ENCODE results near the gene B3GNT9.
A peak's percentile ranks its signal among the peaks of the same experiment; 100 is the strongest.

The B3GNT9 gene

DNA sequence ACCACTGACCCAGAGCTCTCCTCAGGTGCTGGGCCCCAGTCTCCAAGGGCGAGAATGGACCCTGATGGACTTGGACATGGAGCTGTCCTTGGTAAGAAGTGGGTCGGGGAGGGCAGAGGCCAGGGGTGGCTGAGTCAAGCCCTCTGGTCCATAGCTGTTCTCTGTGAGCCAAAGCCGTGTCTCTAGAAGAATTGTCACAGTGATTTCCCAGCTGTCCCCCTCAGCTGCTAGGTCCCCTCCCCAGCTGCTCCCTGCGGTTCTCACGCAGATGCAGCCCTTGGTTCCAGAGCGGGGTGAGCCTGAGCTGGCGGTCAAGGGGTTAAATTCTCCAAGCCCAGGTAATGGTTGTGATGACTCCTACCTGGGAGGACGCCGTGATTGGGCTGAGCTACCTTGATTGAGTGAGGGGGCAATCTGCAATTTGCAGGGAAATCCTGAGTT lies 18.2 kb upstream of the B3GNT9 start:
- peak overlapping the region; percentile 99 for H3K4me2 ChIP-seq (ENCODE audit: low read depth, low read length, poor library complexity, severe bottlenecking)
- H2AFZ ChIP-seq (ENCODE audit: low read length) = no peak overlapping the region
- no peaks in the 10 kb centered on the region for H3K36me3 ChIP-seq (ENCODE audit: insufficient read depth, low read length)
- peak overlapping the region; percentile 82 for H3K4me3 ChIP-seq (ENCODE audit: low read length, poor library complexity, severe bottlenecking)
- H3K4me1 ChIP-seq (ENCODE audit: insufficient read depth, low read length, poor library complexity, severe bottlenecking) = peaks cover 23% of the 10 kb centered on the region
- H3K79me2 ChIP-seq (ENCODE audit: insufficient read depth, low read length) = no peaks in the 10 kb centered on the region
- no peaks in the 10 kb centered on the region for H3K9me3 ChIP-seq (ENCODE audit: insufficient read depth, low read depth, low read length)
- no peaks in the 10 kb centered on the region for H3K27me3 ChIP-seq (ENCODE audit: insufficient read depth, low read length, poor library complexity, severe bottlenecking)
- TF ChIP-seq, protein P1, sequence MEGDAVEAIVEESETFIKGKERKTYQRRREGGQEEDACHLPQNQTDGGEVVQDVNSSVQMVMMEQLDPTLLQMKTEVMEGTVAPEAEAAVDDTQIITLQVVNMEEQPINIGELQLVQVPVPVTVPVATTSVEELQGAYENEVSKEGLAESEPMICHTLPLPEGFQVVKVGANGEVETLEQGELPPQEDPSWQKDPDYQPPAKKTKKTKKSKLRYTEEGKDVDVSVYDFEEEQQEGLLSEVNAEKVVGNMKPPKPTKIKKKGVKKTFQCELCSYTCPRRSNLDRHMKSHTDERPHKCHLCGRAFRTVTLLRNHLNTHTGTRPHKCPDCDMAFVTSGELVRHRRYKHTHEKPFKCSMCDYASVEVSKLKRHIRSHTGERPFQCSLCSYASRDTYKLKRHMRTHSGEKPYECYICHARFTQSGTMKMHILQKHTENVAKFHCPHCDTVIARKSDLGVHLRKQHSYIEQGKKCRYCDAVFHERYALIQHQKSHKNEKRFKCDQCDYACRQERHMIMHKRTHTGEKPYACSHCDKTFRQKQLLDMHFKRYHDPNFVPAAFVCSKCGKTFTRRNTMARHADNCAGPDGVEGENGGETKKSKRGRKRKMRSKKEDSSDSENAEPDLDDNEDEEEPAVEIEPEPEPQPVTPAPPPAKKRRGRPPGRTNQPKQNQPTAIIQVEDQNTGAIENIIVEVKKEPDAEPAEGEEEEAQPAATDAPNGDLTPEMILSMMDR (conservative IDR thresholded peaks at IDR 0.05; ENCODE audit: low read length) = no peak
- no peak for TF ChIP-seq EZH2phosphoT487 (IDR thresholded peaks at IDR 0.05; ENCODE audit: borderline replicate concordance)
- H3F3A ChIP-seq (ENCODE audit: low read depth) = no peaks in the 10 kb centered on the region
- no peaks in the 10 kb centered on the region for H4K20me1 ChIP-seq (ENCODE audit: insufficient read depth, low read length, poor library complexity, severe bottlenecking)
- H3K9me2 ChIP-seq (replicated peaks; ENCODE audit: low read depth, low read length) = no peaks in the 10 kb centered on the region
- peak overlapping the region; percentile 76 for H3K9ac ChIP-seq (ENCODE audit: low read depth, low read length, poor library complexity, severe bottlenecking)

DNA sequence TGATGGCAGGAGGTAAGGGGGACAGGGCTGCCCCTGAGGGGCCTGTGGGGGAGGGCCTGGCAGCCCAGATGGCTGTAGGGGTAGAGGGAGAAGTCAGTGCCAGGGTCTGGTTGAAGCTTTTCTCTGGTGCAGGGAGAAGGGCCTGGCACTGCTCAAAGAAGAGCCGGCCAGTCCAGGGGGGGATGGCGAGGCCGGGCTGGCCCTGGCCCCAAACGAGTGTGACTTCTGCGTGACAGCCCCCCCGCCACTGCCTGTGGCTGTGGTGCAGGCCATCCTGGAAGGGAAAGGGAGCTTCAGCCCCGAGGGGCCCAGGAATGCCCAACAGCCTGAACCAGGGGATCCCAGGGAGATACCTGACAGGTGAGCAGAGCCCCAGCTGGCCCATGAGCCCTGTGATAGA lies 16.8 kb upstream of the B3GNT9 start:
- Histone ChIP-seq H3K4me3 (ENCODE audit: low read length, poor library complexity, severe bottlenecking) (no peak overlapping the region), H4K20me1 (ENCODE audit: insufficient read depth, low read length, poor library complexity, severe bottlenecking) (no peaks in the 10 kb centered on the region), H3K9me2 (replicated peaks; ENCODE audit: low read depth, low read length) (no peaks in the 10 kb centered on the region), H3K4me2 (ENCODE audit: low read depth, low read length, poor library complexity, severe bottlenecking) (no peak overlapping the region), H3K9me3 (ENCODE audit: insufficient read depth, low read depth, low read length) (no peaks in the 10 kb centered on the region), H2AFZ (ENCODE audit: low read length) (no peak overlapping the region), H3K9ac (ENCODE audit: low read depth, low read length, poor library complexity, severe bottlenecking) (no peak overlapping the region), H3K4me1 (ENCODE audit: insufficient read depth, low read length, poor library complexity, severe bottlenecking) (peaks cover 13% of the 10 kb centered on the region), H3K79me2 (ENCODE audit: insufficient read depth, low read length) (no peaks in the 10 kb centered on the region), H3F3A (ENCODE audit: low read depth) (no peaks in the 10 kb centered on the region), H3K36me3 (ENCODE audit: insufficient read depth, low read length) (no peaks in the 10 kb centered on the region), H3K27me3 (ENCODE audit: insufficient read depth, low read length, poor library complexity, severe bottlenecking) (no peaks in the 10 kb centered on the region)
- TF ChIP-seq, protein P1 (conservative IDR thresholded peaks at IDR 0.05; ENCODE audit: low read length) = no peak
- no peak for TF ChIP-seq EZH2phosphoT487 (IDR thresholded peaks at IDR 0.05; ENCODE audit: borderline replicate concordance)

DNA sequence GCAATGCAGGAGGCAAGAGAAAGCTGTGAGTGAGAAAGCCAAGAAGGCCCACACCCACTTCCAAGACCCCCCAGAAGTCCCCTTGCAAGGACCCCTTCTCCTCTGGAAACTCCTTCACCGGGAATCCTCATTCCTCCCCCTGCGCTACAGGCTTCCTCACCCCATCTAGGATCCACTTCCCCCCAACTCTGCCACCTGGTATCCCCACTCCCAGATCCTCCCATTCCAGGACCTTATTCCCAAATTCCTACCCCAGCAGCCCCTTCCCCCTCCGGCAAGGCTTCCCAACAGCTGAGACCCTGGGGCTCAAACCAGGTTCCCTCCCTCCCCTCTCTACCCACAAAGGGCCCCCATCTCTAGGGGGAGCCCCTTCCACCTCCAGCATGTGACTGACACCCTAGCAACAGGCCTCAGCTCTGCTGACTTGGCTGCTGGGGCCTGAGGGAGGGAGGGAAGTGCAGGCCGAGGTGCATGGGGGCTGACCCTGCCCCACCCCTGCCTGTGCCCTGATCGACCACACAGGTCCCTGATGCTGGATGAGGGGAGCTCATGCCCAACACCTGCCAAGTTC lies 15.9 kb upstream of the B3GNT9 start:
- TF ChIP-seq EZH2phosphoT487 (IDR thresholded peaks at IDR 0.05; ENCODE audit: borderline replicate concordance) = no peak
- TF ChIP-seq, protein P1 (conservative IDR thresholded peaks at IDR 0.05; ENCODE audit: low read length) = no peak
- Histone ChIP-seq H4K20me1 (ENCODE audit: insufficient read depth, low read length, poor library complexity, severe bottlenecking) (no peaks in the 10 kb centered on the region), H3K36me3 (ENCODE audit: insufficient read depth, low read length) (no peaks in the 10 kb centered on the region), H3K79me2 (ENCODE audit: insufficient read depth, low read length) (no peaks in the 10 kb centered on the region), H3F3A (ENCODE audit: low read depth) (no peaks in the 10 kb centered on the region), H3K9ac (ENCODE audit: low read depth, low read length, poor library complexity, severe bottlenecking) (no peak overlapping the region), H3K4me3 (ENCODE audit: low read length, poor library complexity, severe bottlenecking) (no peak overlapping the region), H3K9me2 (replicated peaks; ENCODE audit: low read depth, low read length) (no peaks in the 10 kb centered on the region), H3K27me3 (ENCODE audit: insufficient read depth, low read length, poor library complexity, severe bottlenecking) (no peaks in the 10 kb centered on the region), H3K4me2 (ENCODE audit: low read depth, low read length, poor library complexity, severe bottlenecking) (no peak overlapping the region), H2AFZ (ENCODE audit: low read length) (no peak overlapping the region), H3K4me1 (ENCODE audit: insufficient read depth, low read length, poor library complexity, severe bottlenecking) (peaks cover 13% of the 10 kb centered on the region), H3K9me3 (ENCODE audit: insufficient read depth, low read depth, low read length) (no peaks in the 10 kb centered on the region)
